Bronchial epithelial cell (primary cell): ENCODE results near the gene MRPL19. TPM values are rescaled to one million over a fixed set of nuclear protein-coding genes. Genes with fewer than 3 reads are reported as not detected.
A peak's percentile ranks its signal among the peaks of the same experiment; 100 is the strongest.

ENCODE experiments used
- DNase-seq: peaks from one replicate; pipeline ENCODE4 v3.0.0-alpha.2; 2010; ENCODE audit warnings: low read depth
- FAIRE-seq: peaks from 2 replicates; lab custom pipeline; 2011; peaks lifted over from hg19 to GRCh38; lab: Jason Lieb, UNC
- H3K27me3 ChIP-seq: 2 replicates; pipeline ENCODE4 v1.5.1; 2011; ENCODE audit warnings: low read length; ENCODE audit not compliant: control insufficient read depth, insufficient read depth
- H3K36me3 ChIP-seq: 2 replicates; pipeline ENCODE4 v1.5.1; 2011; ENCODE audit warnings: low read length; ENCODE audit not compliant: control insufficient read depth, insufficient read depth
- H3K4me3 ChIP-seq: 2 replicates; pipeline ENCODE4 v1.5.1; 2011; ENCODE audit warnings: mild to moderate bottlenecking, low read depth, low read length, control low read depth
- total RNA-seq: library from RNA; depleted of rRNA; stranded (reverse); fragments of >200 nt; gene quantifications from 2 replicates; pipeline ENCODE4 v1.2.1, GENCODE V29; 2014
- TF ChIP-seq, protein P1 (sequence below): IDR thresholded peaks from 2 replicates; pipeline ENCODE4 v1.5.1; 2011; ENCODE audit warnings: mild to moderate bottlenecking, moderate library complexity, low read length, control low read depth, inconsistent platforms; ENCODE audit not compliant: insufficient read depth, severe bottlenecking

Gene MRPL19
- total RNA-seq, 1 donor from 2014 or later, result 51.6 TPM

DNA sequence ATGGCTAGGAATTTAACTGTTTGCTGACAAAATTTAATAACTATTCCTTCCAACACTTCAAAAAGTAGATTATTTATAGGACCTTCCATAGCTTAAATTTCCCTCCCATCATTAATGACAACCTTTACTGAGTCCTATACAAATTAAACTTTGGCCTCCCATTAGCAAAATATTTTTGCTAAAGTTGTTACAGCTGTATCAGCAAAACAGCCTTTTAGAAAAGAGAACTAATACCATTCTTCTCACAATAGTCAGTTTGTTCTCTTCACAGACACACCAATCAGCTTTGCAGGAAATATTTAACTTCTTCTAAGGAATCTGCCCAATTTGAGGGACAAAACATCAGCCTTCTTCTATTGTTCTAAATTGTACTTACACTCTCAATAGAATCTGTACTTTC is 76.1 kb downstream of the MRPL19 start:
- peaks cover 2% of the 10 kb centered on the region for H3K27me3 ChIP-seq
- no peak for DNase-seq
- no peak for FAIRE-seq
- no peak overlapping the region for H3K4me3 ChIP-seq
- no peaks in the 10 kb centered on the region for H3K36me3 ChIP-seq
- TF ChIP-seq, protein P1, sequence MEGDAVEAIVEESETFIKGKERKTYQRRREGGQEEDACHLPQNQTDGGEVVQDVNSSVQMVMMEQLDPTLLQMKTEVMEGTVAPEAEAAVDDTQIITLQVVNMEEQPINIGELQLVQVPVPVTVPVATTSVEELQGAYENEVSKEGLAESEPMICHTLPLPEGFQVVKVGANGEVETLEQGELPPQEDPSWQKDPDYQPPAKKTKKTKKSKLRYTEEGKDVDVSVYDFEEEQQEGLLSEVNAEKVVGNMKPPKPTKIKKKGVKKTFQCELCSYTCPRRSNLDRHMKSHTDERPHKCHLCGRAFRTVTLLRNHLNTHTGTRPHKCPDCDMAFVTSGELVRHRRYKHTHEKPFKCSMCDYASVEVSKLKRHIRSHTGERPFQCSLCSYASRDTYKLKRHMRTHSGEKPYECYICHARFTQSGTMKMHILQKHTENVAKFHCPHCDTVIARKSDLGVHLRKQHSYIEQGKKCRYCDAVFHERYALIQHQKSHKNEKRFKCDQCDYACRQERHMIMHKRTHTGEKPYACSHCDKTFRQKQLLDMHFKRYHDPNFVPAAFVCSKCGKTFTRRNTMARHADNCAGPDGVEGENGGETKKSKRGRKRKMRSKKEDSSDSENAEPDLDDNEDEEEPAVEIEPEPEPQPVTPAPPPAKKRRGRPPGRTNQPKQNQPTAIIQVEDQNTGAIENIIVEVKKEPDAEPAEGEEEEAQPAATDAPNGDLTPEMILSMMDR, result no peak

- no peaks in the 10 kb centered on the region for H3K36me3 ChIP-seq
- DNase-seq (no peak), FAIRE-seq (no peak)
- TF ChIP-seq, protein P1, result no peak
- H3K27me3 ChIP-seq, result no peaks in the 10 kb centered on the region
- no peak overlapping the region for H3K4me3 ChIP-seq
Measured at GRCh38 chr2:75728614-75729419, 82.2 kb downstream of the MRPL19 start.

DNA sequence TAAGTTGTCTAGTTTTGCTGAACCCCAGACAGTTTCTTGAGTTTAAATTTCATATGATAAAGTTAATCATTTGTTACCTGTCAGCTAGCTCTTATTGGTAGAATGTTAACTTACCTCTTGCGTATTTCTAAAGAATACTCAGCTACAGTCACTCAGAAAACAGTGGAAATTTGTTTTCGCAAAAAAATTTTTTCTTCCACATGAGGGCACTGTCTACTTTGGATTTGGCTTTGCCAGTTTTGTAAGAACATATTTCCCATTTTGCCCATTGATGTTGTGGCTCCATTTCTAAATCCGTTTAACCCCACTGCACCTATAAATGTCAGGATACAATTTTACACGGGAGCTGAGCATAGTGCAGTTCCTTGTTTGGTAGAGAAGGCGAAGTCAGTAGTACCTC is 83.3 kb downstream of the MRPL19 start:
- Histone ChIP-seq H3K36me3 (no peaks in the 10 kb centered on the region), H3K27me3 (no peaks in the 10 kb centered on the region), H3K4me3 (no peak overlapping the region)
- peak; percentile 37 for DNase-seq
- FAIRE-seq, result no peak
- TF ChIP-seq, protein P1, result peak; percentile 22

GRCh38 chr2:75736276-75736675 is 89.7 kb downstream of the MRPL19 start:
- FAIRE-seq, result no peak
- DNase-seq, result no peak
- H3K27me3 ChIP-seq, result no peaks in the 10 kb centered on the region
- no peaks in the 10 kb centered on the region for H3K36me3 ChIP-seq
- H3K4me3 ChIP-seq, result no peak overlapping the region
- TF ChIP-seq, protein P1, result no peak

DNA sequence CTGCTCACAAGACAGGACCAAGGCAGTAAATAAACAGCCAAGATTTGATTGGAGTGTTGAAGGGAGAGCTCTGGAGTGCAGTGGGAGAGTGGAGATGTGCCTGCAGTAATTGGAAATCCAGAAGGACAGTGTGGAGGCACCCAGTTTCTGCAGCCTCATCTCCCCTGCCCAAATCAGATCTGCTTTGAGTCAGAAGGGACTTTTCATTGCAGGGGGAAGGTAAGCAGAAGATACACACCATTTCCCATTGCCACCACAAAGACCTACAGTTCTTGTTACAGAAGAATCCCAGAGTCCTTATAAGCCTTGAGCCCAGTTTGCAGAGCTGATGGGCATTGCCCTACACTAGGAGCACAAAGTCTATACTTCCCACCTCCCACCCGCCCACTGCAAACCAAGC is 91.4 kb downstream of the MRPL19 start:
- FAIRE-seq, result no peak

More for the DNA sequence above, 91.4 kb downstream of the MRPL19 start:
- H3K36me3 ChIP-seq, result no peaks in the 10 kb centered on the region
- DNase-seq, result no peak
- no peak overlapping the region for H3K4me3 ChIP-seq
- H3K27me3 ChIP-seq, result no peaks in the 10 kb centered on the region
- TF ChIP-seq, protein P1, result no peak

Other genes starting within 250 kb of the MRPL19 start
- 4.6 and 5.8 TPM in 2 replicates for gene EVA1A, start 85.8 kb upstream of the MRPL19 start, total RNA-seq
- gene GCFC2, start 64.1 kb downstream of the MRPL19 start, total RNA-seq, result 10.0 and 14.0 TPM in 2 replicates